Upper lobe of left lung (tissue), 4 donors: ENCODE measurements around the gene HIPK4.

ENCODE experiments used
- CTCF ChIP-seq, 6 experiments: fragments of 450-650 bp in 4 of 6; fragments of 200-600 bp in 2 of 6; sonication (generic) in 2 of 6; IDR thresholded peaks; one replicate each; pipeline ENCODE4 v1.5.1; 2016 to 2019; ENCODE audit warnings: antibody characterized with exemption in 6 of 6
- POLR2A ChIP-seq, 4 donors: fragments of 450-650 bp; IDR thresholded peaks; one replicate each; pipeline ENCODE4 v1.5.1; 2016 to 2017; ENCODE audit warnings: antibody characterized with exemption in 4 of 4, mild to moderate bottlenecking in 2 of 4

- TF ChIP-seq CTCF (IDR thresholded peaks at IDR 0.05), result no peak
- no peak for TF ChIP-seq POLR2A (IDR thresholded peaks at IDR 0.05)
These were observed 18.0 kb upstream of the HIPK4 start for GRCh38 chr19:40407714-40408597.
